ENCODE measurements around the gene WDPCP. TPM values are rescaled to one million over a fixed set of nuclear protein-coding genes. Genes with fewer than 3 reads are reported as not detected.

The WDPCP gene
- total RNA-seq, 4 donors from 2014 or later = 7.2 to 47.3 (median 13.0) TPM

- H3K4me1 ChIP-seq = no peaks in the 10 kb centered on the region
- no peaks in the 10 kb centered on the region for H3K27me3 ChIP-seq
- H3K36me3 ChIP-seq = no peaks in the 10 kb centered on the region
- intact Hi-C loops (cut with DNase I; ENCODE audit: low total_unique reads) (no loop called here), in situ Hi-C loops (cut with MboI; ENCODE audit: low sequenced_read_pairs in 4 of 4) (no loop called here)
- no peak overlapping the region for H3K27ac ChIP-seq
- H3K4me3 ChIP-seq = no peak overlapping the region
- no peak for ATAC-seq
- TF ChIP-seq POLR2A (IDR thresholded peaks at IDR 0.05) = no peak
- TF ChIP-seq, protein P1, sequence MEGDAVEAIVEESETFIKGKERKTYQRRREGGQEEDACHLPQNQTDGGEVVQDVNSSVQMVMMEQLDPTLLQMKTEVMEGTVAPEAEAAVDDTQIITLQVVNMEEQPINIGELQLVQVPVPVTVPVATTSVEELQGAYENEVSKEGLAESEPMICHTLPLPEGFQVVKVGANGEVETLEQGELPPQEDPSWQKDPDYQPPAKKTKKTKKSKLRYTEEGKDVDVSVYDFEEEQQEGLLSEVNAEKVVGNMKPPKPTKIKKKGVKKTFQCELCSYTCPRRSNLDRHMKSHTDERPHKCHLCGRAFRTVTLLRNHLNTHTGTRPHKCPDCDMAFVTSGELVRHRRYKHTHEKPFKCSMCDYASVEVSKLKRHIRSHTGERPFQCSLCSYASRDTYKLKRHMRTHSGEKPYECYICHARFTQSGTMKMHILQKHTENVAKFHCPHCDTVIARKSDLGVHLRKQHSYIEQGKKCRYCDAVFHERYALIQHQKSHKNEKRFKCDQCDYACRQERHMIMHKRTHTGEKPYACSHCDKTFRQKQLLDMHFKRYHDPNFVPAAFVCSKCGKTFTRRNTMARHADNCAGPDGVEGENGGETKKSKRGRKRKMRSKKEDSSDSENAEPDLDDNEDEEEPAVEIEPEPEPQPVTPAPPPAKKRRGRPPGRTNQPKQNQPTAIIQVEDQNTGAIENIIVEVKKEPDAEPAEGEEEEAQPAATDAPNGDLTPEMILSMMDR (IDR thresholded peaks at IDR 0.05 in 4 of 5, conservative IDR thresholded peaks at IDR 0.05 in 1 of 5) = no peak
- no peak for DNase-seq
- H3K9me3 ChIP-seq = no peaks in the 10 kb centered on the region
Measured at GRCh38 chr2:63242747-63243146, 345.5 kb downstream of the WDPCP start.

- intact Hi-C loops (cut with DNase I; ENCODE audit: low total_unique reads) = no loop called here
- TF ChIP-seq, protein P1 (IDR thresholded peaks at IDR 0.05 in 4 of 5, conservative IDR thresholded peaks at IDR 0.05 in 1 of 5) = no peak
- TF ChIP-seq POLR2A (IDR thresholded peaks at IDR 0.05) = no peak
Measured at GRCh38 chr2:63225964-63226686, 362.2 kb downstream of the WDPCP start.

DNA sequence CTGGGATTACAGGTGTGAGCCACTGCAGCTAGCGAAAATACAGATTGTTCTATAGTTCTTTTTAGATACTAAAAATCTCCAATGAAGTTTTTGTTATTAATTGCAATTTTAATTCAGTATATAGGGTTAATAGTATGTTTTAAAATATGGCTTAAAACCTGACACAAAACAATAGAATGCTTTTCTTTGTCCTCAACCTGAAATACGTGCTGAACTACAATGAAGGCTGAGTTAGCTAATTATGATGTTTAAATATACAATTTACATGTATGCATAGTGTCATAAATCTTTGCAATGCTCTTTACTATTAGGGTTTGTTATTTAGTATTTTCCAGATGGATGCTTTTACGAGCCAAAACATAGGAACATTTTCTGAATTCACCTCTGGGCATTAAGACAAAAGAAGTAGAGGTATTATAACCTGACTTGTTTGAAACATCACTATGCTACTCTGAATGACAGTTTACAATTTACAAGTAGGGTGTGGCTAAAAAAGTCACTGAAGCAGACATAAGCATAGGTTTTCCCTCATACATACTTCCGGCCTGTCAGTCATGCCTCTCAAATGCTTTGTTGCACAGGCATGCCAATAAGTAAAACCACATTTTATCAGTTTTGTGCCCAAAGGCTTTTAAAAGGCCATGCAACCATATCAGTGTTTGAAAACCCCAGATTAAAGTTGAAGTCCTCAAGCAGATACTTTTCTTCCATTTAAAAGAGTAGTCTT is 369.3 kb downstream of the WDPCP start:
- no peaks in the 10 kb centered on the region for H3K27me3 ChIP-seq
- DNase-seq (no peak), ATAC-seq (no peak)
- no peak overlapping the region for H3K4me3 ChIP-seq
- H3K4me1 ChIP-seq = no peaks in the 10 kb centered on the region
- TF ChIP-seq, protein P1 (IDR thresholded peaks at IDR 0.05 in 4 of 5, conservative IDR thresholded peaks at IDR 0.05 in 1 of 5) = no peak
- no peak for TF ChIP-seq POLR2A (IDR thresholded peaks at IDR 0.05)
- no peak overlapping the region for H3K27ac ChIP-seq
- H3K9me3 ChIP-seq = no peaks in the 10 kb centered on the region
- intact Hi-C loops (cut with DNase I; ENCODE audit: low total_unique reads) = no loop called here
- H3K36me3 ChIP-seq = no peaks in the 10 kb centered on the region
- in situ Hi-C loops (cut with MboI; ENCODE audit: low sequenced_read_pairs in 4 of 4) = no loop called here

More at GRCh38 chr2:63225964-63226686, 362.2 kb downstream of the WDPCP start:
- H3K4me3 ChIP-seq = no peak overlapping the region
- H3K36me3 ChIP-seq = no peaks in the 10 kb centered on the region
- H3K27ac ChIP-seq = no peak overlapping the region
- ATAC-seq = no peak
- no peaks in the 10 kb centered on the region for H3K27me3 ChIP-seq
- in situ Hi-C loops (cut with MboI; ENCODE audit: low sequenced_read_pairs in 4 of 4) = no loop called here
- DNase-seq = no peak
- no peaks in the 10 kb centered on the region for H3K4me1 ChIP-seq
- H3K9me3 ChIP-seq = no peaks in the 10 kb centered on the region

DNA sequence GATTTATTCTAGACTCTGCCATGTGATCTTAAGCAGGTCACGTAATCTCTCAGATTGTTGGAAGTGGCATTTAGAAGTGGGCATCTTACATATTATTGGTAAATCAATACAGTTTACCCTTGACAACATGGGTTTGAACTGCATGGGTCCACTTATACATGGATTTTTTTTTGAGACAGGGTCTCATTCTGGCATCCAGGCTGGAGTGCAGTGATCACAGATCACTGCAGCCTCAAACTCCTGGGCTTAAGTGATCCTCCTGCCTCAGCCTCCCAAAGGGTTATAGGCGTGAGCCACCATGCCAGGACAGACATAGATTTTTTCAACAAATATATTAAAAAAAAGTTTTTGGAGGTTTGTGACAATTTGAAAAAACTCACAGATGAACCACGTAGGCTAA is 393.0 kb downstream of the WDPCP start:
- no peaks in the 10 kb centered on the region for H3K36me3 ChIP-seq
- TF ChIP-seq POLR2A (IDR thresholded peaks at IDR 0.05) = no peak
- TF ChIP-seq, protein P1 (IDR thresholded peaks at IDR 0.05 in 4 of 5, conservative IDR thresholded peaks at IDR 0.05 in 1 of 5) = no peak
- in situ Hi-C loops (cut with MboI; ENCODE audit: low sequenced_read_pairs in 4 of 4) (no loop called here), intact Hi-C loops (cut with DNase I; ENCODE audit: low total_unique reads) (no loop called here)
- H3K4me1 ChIP-seq = no peaks in the 10 kb centered on the region
- H3K9me3 ChIP-seq = no peaks in the 10 kb centered on the region
- H3K4me3 ChIP-seq = no peak overlapping the region
- H3K27me3 ChIP-seq = no peaks in the 10 kb centered on the region
- no peak overlapping the region for H3K27ac ChIP-seq
- no peak for DNase-seq
- no peak for ATAC-seq

Measured in gastrocnemius medialis (tissue), 4 donors.